Stimulated activated CD4-positive, alpha-beta T cell treated with anti-CD3 and anti-CD28 coated beads, TNF-alpha, amount 100 ng/mL, for 48 hours (primary cell): ENCODE results near the gene PPP1R1B.

Experiments
- DNase-seq, 3 donors: peaks; one replicate each; pipeline ENCODE4 v3.0.0-alpha.2; 2020; ENCODE audit warnings: low read depth in 3 of 3

PPP1R1B gene

DNA sequence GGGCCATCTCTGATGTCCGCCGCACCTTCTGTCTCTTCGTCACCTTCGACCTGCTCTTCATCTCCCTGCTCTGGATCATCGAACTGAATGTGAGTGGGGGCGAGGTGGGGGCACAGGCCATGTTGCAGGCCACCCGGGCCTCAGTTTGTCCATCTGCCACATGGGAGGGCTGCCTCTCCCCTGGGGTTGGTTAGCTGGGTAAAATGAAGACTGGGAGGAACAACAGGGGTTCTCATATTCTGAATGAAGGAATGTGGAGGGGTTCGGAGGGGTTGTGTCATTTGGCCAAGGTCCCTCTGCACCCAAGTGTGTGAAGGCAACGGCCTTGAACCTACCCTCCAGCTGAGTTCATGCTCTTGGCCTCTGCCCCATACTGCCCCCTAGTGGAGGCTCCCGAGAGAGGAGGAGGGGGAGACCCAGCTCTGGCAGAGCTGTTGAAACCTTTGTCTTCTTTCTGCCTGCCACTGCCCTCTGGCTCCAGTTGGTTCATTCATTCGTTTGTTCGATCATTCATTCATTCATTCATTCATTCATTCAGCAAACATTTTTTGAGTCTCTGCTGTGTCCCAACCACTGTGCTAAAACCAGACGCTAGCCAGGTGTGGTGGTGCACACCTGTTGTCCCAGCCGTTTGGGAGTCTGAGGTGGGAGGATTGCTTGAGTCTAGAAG, 27.0 kb downstream of the PPP1R1B start:
- DNase-seq: peak; percentile 65 to 79 (median 77)

- DNase-seq: no peak
These were observed 28.4 kb downstream of the PPP1R1B start for GRCh38 chr17:39655105-39655504.

GRCh38 chr17:39658346-39658745, 31.6 kb downstream of the PPP1R1B start:
- no peak for DNase-seq

GRCh38 chr17:39658760-39659159, 32.0 kb downstream of the PPP1R1B start:
- DNase-seq: no peak

- no peak for DNase-seq
These were observed 32.7 kb downstream of the PPP1R1B start for GRCh38 chr17:39659279-39660010.

DNA sequence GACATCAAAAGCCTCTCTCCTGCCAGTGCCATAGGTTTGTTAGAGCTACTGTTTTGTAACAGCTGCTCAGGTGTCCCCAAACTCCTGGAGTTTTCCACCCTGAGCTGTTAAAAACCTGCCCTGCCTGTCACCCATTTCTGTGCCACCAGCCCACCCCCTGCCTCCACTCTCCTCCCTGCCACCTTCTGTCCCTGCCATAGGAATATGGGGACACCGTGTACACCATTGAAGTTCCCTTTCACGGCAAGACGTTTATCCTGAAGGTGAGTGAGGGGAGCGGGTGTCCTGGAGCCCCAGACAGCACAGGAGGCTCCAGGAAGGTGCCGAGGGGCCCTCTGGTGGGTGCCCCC, 33.2 kb downstream of the PPP1R1B start:
- no peak for DNase-seq

GRCh38 chr17:39660397-39661385, 33.9 kb downstream of the PPP1R1B start:
- DNase-seq: no peak

DNA sequence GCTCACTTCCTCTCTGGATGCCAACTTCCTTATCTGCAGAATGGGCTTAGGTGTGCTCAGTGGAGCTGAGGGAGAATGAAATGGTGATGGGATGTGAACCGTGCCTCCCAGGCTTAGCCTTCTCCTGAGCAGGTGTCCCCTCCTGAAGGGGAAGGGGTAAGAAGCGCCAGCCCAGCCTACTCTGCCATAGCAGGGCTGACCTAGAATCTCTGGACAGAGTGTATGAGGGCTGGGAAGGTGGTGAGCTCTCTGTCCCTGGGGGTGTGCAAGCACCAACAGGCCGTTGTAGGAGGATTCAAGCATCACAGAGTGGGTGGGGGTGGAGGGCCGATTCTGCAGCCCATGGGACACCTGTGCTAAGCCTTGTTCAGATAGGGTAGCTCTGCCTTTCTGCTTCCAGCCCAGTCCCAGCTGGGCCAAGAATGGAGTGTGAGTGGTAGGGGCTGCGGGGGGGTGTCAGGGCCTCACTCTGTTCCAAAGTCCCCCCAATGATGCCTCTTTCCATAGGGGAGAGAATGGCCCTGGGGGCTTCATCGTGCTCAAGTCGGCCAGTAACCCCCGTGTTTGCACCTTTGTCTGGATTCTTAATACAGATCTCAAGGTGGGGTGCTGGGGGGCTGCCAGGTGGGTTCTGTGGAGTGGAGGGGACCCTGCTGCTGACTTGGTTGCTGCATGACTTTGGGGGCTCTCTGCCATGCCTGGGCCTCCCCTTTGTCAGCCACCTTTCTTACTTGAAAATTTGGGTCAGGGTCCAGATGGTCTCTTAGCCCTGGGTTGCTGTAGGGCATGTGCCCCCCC, 35.2 kb downstream of the PPP1R1B start:
- no peak for DNase-seq

GRCh38 chr17:39662551-39663339, 36.0 kb downstream of the PPP1R1B start:
- no peak for DNase-seq

DNA sequence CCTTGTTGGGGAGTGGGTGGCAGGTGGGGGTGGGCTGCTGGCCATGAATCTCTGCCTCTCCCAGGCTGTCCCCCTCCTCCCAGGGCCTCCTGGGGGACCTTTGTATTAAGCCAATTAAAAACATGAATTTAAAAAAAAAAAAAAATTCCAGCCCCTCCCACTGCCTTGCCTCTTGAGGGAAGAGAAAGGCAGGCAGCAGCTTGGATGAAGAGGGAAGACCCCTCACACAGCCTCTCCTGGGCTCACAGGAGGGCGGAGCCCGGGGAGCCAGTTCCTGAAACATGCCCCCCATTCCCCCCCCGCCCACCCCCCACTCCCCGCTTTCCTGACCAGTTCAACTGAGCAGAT, 36.6 kb downstream of the PPP1R1B start:
- no peak for DNase-seq

GRCh38 chr17:39663688-39664580, 37.2 kb downstream of the PPP1R1B start:
- DNase-seq: no peak

- DNase-seq: no peak
These were observed 38.1 kb downstream of the PPP1R1B start, which contains the start of gene TCAP for GRCh38 chr17:39664581-39665561. Gene TCAP (plus strand): TSS chr17:39665349. CDS start chr17:39665360, 11 bp downstream.

DNA sequence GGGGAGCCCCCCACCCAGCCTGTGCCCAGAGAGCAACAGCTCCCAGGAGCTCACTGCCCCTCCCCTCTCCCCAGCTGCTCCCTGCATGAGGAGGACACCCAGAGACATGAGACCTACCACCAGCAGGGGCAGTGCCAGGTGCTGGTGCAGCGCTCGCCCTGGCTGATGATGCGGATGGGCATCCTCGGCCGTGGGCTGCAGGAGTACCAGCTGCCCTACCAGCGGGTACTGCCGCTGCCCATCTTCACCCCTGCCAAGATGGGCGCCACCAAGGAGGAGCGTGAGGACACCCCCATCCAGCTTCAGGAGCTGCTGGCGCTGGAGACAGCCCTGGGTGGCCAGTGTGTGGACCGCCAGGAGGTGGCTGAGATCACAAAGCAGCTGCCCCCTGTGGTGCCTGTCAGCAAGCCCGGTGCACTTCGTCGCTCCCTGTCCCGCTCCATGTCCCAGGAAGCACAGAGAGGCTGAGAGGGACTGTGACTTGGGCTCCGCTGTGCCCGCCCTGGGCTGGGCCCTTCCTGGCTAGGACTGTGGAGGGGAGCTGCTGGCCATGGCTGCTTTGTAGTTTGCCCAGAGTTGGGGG, 39.0 kb downstream of the PPP1R1B start:
- DNase-seq: no peak

DNA sequence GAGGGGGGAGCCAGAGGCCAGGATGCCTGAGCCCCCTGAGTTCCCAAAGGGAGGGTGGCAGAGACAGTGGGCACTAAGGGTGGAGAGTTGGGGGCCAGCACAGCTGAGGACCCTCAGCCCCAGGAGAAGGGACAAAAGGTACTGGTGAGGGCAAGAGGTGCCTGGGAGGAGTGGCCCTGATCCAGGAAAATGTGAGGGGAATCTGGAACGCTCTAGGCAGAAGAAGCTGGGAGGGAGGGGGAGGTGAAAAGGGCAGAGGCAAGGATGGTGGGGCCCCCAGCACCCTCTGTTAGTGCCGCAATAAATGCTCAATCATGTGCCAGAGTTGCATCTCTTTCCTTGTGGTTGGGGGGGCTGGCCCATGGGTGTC, 39.5 kb downstream of the PPP1R1B start:
- DNase-seq: no peak

DNA sequence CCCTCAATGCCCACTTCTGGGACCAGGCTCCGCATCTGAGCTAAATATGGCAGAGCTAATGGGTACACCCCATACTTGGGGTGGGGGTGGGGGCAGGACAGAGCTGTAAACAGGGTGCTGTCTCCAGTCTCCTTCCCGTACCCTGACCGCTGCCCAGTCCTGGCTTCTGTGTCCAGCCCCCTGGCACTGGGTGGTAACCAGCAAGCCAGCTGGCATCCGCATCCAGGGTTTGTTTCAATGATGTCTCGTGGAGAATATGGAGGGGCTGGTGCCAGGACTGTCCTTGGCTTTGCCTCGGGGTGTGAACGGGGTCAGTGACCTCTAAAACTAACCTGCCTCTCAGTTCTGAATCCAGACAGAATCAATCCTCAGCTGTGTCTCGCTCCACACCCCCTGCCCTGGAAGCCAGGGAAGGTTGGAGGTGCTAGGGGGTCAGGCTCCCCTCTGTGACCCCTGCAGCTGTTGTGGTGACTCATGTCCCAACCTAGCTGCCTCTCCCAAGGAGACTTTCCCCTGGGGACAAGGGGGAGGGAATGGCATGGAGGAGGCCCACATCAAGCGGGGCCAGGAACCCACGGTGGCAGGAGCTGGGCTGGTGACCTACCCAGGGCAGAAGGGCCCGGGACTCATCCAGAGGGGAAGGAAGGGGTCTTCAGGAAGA, 40.0 kb downstream of the PPP1R1B start:
- DNase-seq: no peak

GRCh38 chr17:39667262-39667944, 40.7 kb downstream of the PPP1R1B start:
- DNase-seq: no peak
